OCI-LY7 (cell line): ENCODE measurements around the gene NBEA.

Experiments
- CTCF ChIP-seq: fragments of 200-600 bp; sonication (generic); conservative IDR thresholded peaks from 2 replicates; pipeline ENCODE4 v1.5.1; 2014; ENCODE audit warnings: mild to moderate bottlenecking, antibody characterized with exemption, low read length, moderate library complexity, mixed read lengths
- EZH2phosphoT487 ChIP-seq: fragments of 200-600 bp; sonication (generic); IDR thresholded peaks from 2 replicates; pipeline ENCODE4 v1.6.1; 2018; ENCODE audit warnings: low read depth, borderline replicate concordance, mild to moderate bottlenecking, mixed run types, antibody characterized with exemption, low read length, moderate library complexity, mixed read lengths

- TF ChIP-seq CTCF (no peak), EZH2phosphoT487 (no peak)
Observed at GRCh38 chr13:35475960-35476943, 534.2 kb downstream of the NBEA start, which contains the start of gene MAB21L1.
